ENCODE data around the gene MMP25. TPM values are rescaled to one million over a fixed set of nuclear protein-coding genes. Genes with fewer than 3 reads are reported as not detected.
A peak's percentile ranks its signal among the peaks of the same experiment; 100 is the strongest.
"Not testable (repeated sequence)": the region's sequence is repeated elsewhere in the genome, so short reads cannot be mapped to it uniquely, and the experiment has no call there.

The MMP25 gene
- total and polyA plus RNA-seq, 11 donors, result 0.32 to 3.0 (median 0.93) TPM

- peaks cover 0 to 20% (median 4%) of the 10 kb centered on the region in 9 donors for H3K36me3 ChIP-seq
- H3K9me3 ChIP-seq, result no peaks in the 10 kb centered on the region
- peaks cover 0 to 24% (median 0%) of the 10 kb centered on the region in 12 donors for H3K4me1 ChIP-seq
- H3K4me3 ChIP-seq, result no peak overlapping the region
- no peak for TF ChIP-seq POLR2A (IDR thresholded peaks at IDR 0.05)
- no peak for TF ChIP-seq CTCF (IDR thresholded peaks at IDR 0.05)
- H3K27ac ChIP-seq, result peak overlapping the region in 2 of 12 donors; percentile 9 to 83
- DNase-seq, result peak in 1 of 5 donors; percentile 10
- WGBS, 4 donors, result 67 to 91% (median 79%) methylated on average over 5 to 6 of the region's 6 CpGs
- no peaks in the 10 kb centered on the region for H3K27me3 ChIP-seq
- no peak for ATAC-seq
- intact Hi-C loops (cut with DNase I), result no loop called here
Measured at GRCh38 chr16:3076577-3076976, 30.2 kb downstream of the MMP25 start.

GRCh38 chr16:3080024-3080423 is 33.7 kb downstream of the MMP25 start:
- 89 to 93% (median 92%) methylated on average over 17 of the region's 17 CpGs for WGBS, 4 donors
- no peak for ATAC-seq
- TF ChIP-seq CTCF (IDR thresholded peaks at IDR 0.05) (no peak), POLR2A (IDR thresholded peaks at IDR 0.05) (no peak)
- intact Hi-C loops (cut with DNase I), result no loop called here
- no peaks in the 10 kb centered on the region for H3K27me3 ChIP-seq
- no peak overlapping the region for H3K4me3 ChIP-seq
- H3K9me3 ChIP-seq, result no peaks in the 10 kb centered on the region
- no peak overlapping the region for H3K27ac ChIP-seq
- no peak for DNase-seq
- peaks cover 0 to 19% (median 2%) of the 10 kb centered on the region in 12 donors for H3K4me1 ChIP-seq
- H3K36me3 ChIP-seq, result peaks cover 0 to 20% (median 4%) of the 10 kb centered on the region in 9 donors

GRCh38 chr16:3081957-3082356 is 35.6 kb downstream of the MMP25 start:
- peaks cover 0 to 18% (median 4%) of the 10 kb centered on the region in 9 donors for H3K36me3 ChIP-seq
- ATAC-seq; H3K9me3 ChIP-seq; H3K27me3 ChIP-seq; DNase-seq; H3K27ac ChIP-seq; intact Hi-C loops (cut with DNase I); H3K4me3 ChIP-seq: not testable (repeated sequence)
- H3K4me1 ChIP-seq, result peaks cover 0 to 25% (median 8%) of the 10 kb centered on the region in 12 donors
- 93 to 97% (median 95%) methylated on average over 13 of the region's 13 CpGs for WGBS, 4 donors

- WGBS, 4 donors, result 92 to 98% (median 94%) methylated on average over 6 to 8 of the region's 8 CpGs
- peaks cover 4 to 40% (median 19%) of the 10 kb centered on the region in 12 donors for H3K4me1 ChIP-seq
- H3K27me3 ChIP-seq; H3K36me3 ChIP-seq; DNase-seq; intact Hi-C loops (cut with DNase I); ATAC-seq; H3K4me3 ChIP-seq; H3K27ac ChIP-seq; H3K9me3 ChIP-seq: not testable (repeated sequence)
Measured at GRCh38 chr16:3083408-3083807, 37.0 kb downstream of the MMP25 start.

GRCh38 chr16:3084491-3084890 is 38.1 kb downstream of the MMP25 start:
- H3K9me3 ChIP-seq, result no peaks in the 10 kb centered on the region
- no peak overlapping the region for H3K27ac ChIP-seq
- DNase-seq, result no peak
- 91 to 100% (median 96%) methylated on average over 1 of the region's 1 CpG for WGBS, 4 donors
- ATAC-seq, result no peak
- TF ChIP-seq POLR2A (IDR thresholded peaks at IDR 0.05) (no peak), CTCF (IDR thresholded peaks at IDR 0.05) (no peak)
- intact Hi-C loops (cut with DNase I), result no loop called here
- no peaks in the 10 kb centered on the region for H3K27me3 ChIP-seq
- peaks cover 4 to 43% (median 19%) of the 10 kb centered on the region in 12 donors for H3K4me1 ChIP-seq
- H3K4me3 ChIP-seq, result no peak overlapping the region
- peaks cover 0 to 7% (median 0%) of the 10 kb centered on the region in 9 donors for H3K36me3 ChIP-seq
